ENCODE measurements around the gene CXCR3. TPM values are rescaled to one million over a fixed set of nuclear protein-coding genes. Genes with fewer than 3 reads are reported as not detected.

Gene CXCR3
- total and polyA plus RNA-seq, 10 of the 15 experiments (the other 5 are each of a cell fraction or from before 2014, with no cell fraction given): 1.4 to 48.2 (median 15.7) TPM

- H3K79me2 ChIP-seq (ENCODE audit: control insufficient read depth, insufficient read depth, low read length): no peaks in the 10 kb centered on the region
- H3K27me3 ChIP-seq (replicated peaks in 1 of 2; ENCODE audit: control insufficient read depth in 2 of 2, insufficient read depth in 2 of 2, low read length in 1 of 2): no peaks in the 10 kb centered on the region
- FAIRE-seq: no peak
- no peaks in the 10 kb centered on the region; a peak in 1 of 4 replicates for H3K36me3 ChIP-seq (ENCODE audit: control insufficient read depth in 2 of 2, insufficient read depth in 2 of 2, low read length in 1 of 2)
- no peak overlapping the region for H3K27ac ChIP-seq (ENCODE audit: control insufficient read depth, insufficient read depth)
- H3K4me1 ChIP-seq (ENCODE audit: control insufficient read depth, insufficient read depth, low read length): no peaks in the 10 kb centered on the region
- no peaks in the 10 kb centered on the region for H4K20me1 ChIP-seq (ENCODE audit: control insufficient read depth, insufficient read depth)
- H3K9ac ChIP-seq (ENCODE audit: control insufficient read depth, insufficient read depth, low read length): no peak overlapping the region
- ChIA-PET SMC1A (ENCODE audit: uncharacterized antibody, unreplicated experiment) (no interaction called here), RAD21 (ENCODE audit: unreplicated experiment) (no interaction called here), POLR2A (no interaction called here), CTCF (no interaction called here)
- H2AFZ ChIP-seq (ENCODE audit: control insufficient read depth, low read depth, low read length): no peak overlapping the region
- BruUV-seq (replicated peaks): no TSS peak
- intact Hi-C loops (cut with micrococcal nuclease; ENCODE audit: unreplicated experiment): no loop called here
- H3K4me3 ChIP-seq: no peak overlapping the region
- in situ Hi-C loops (cut with MboI): no loop called here
- 74% methylated on average over 5 of the region's 5 CpGs for WGBS (ENCODE audit: insufficient coverage, insufficient replicate concordance, low lambda C conversion rate, missing lambda C conversion rate)
- H3K9me3 ChIP-seq (replicated peaks; ENCODE audit: control insufficient read depth, insufficient read depth, low read length): no peaks in the 10 kb centered on the region
- ATAC-seq: no peak
- TF ChIP-seq BCL11A (IDR thresholded peaks at IDR 0.05; ENCODE audit: low read depth, low read length) (no peak), ZNF274 (IDR thresholded peaks at IDR 0.05; ENCODE audit: insufficient read depth, insufficient read length) (no peak), PML (IDR thresholded peaks at IDR 0.05; ENCODE audit: low read length) (no peak), SIN3A (IDR thresholded peaks at IDR 0.05; ENCODE audit: low read depth, low read length) (no peak), TAF1 (IDR thresholded peaks at IDR 0.05; ENCODE audit: borderline replicate concordance, low read depth, low read length) (no peak), STAT3 (IDR thresholded peaks at IDR 0.05; ENCODE audit: low read depth, low read length) (no peak), SPI1 (IDR thresholded peaks at IDR 0.05; ENCODE audit: borderline replicate concordance, insufficient read depth, low read depth, low read length) (no peak), IRF4 (IDR thresholded peaks at IDR 0.05; ENCODE audit: low read depth, low read length) (no peak)
- TF ChIP-seq, protein P1, sequence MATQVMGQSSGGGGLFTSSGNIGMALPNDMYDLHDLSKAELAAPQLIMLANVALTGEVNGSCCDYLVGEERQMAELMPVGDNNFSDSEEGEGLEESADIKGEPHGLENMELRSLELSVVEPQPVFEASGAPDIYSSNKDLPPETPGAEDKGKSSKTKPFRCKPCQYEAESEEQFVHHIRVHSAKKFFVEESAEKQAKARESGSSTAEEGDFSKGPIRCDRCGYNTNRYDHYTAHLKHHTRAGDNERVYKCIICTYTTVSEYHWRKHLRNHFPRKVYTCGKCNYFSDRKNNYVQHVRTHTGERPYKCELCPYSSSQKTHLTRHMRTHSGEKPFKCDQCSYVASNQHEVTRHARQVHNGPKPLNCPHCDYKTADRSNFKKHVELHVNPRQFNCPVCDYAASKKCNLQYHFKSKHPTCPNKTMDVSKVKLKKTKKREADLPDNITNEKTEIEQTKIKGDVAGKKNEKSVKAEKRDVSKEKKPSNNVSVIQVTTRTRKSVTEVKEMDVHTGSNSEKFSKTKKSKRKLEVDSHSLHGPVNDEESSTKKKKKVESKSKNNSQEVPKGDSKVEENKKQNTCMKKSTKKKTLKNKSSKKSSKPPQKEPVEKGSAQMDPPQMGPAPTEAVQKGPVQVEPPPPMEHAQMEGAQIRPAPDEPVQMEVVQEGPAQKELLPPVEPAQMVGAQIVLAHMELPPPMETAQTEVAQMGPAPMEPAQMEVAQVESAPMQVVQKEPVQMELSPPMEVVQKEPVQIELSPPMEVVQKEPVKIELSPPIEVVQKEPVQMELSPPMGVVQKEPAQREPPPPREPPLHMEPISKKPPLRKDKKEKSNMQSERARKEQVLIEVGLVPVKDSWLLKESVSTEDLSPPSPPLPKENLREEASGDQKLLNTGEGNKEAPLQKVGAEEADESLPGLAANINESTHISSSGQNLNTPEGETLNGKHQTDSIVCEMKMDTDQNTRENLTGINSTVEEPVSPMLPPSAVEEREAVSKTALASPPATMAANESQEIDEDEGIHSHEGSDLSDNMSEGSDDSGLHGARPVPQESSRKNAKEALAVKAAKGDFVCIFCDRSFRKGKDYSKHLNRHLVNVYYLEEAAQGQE (IDR thresholded peaks at IDR 0.05; ENCODE audit: low read depth, low read length): no peak
- TF ChIP-seq, protein P2, sequence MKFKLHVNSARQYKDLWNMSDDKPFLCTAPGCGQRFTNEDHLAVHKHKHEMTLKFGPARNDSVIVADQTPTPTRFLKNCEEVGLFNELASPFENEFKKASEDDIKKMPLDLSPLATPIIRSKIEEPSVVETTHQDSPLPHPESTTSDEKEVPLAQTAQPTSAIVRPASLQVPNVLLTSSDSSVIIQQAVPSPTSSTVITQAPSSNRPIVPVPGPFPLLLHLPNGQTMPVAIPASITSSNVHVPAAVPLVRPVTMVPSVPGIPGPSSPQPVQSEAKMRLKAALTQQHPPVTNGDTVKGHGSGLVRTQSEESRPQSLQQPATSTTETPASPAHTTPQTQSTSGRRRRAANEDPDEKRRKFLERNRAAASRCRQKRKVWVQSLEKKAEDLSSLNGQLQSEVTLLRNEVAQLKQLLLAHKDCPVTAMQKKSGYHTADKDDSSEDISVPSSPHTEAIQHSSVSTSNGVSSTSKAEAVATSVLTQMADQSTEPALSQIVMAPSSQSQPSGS (IDR thresholded peaks at IDR 0.05; ENCODE audit: low read length): no peak
- TF ChIP-seq, protein P3, sequence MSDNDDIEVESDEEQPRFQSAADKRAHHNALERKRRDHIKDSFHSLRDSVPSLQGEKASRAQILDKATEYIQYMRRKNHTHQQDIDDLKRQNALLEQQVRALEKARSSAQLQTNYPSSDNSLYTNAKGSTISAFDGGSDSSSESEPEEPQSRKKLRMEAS (IDR thresholded peaks at IDR 0.05; ENCODE audit: low read depth, low read length): no peak
- H3K4me2 ChIP-seq (ENCODE audit: control insufficient read depth, insufficient read depth): no peak overlapping the region
- DNase-seq (ENCODE audit: low read depth, low spot score): no peak
Observed at GRCh38 chrX:71581210-71581609, 37.1 kb downstream of the CXCR3 start.
